Esophagus squamous epithelium (tissue), 4 donors: ENCODE data around the gene SLC23A3.
"Not testable (repeated sequence)": the region's sequence is repeated elsewhere in the genome, so short reads cannot be mapped to it uniquely, and the experiment has no call there.

Source experiments
- CTCF ChIP-seq, 6 experiments: fragments of 450-650 bp in 4 of 6; fragments of 200-600 bp in 2 of 6; sonication (generic) in 2 of 6; IDR thresholded peaks; one replicate each; pipeline ENCODE4 v1.5.1; 2016 to 2019; ENCODE audit warnings: antibody characterized with exemption in 6 of 6, mild to moderate bottlenecking in 4 of 6, moderate library complexity in 4 of 6
- POLR2A ChIP-seq, 4 donors: fragments of 450-650 bp; IDR thresholded peaks; one replicate each; pipeline ENCODE4 v1.6.1; 2017; ENCODE audit warnings: antibody characterized with exemption in 4 of 4, mild to moderate bottlenecking in 4 of 4, moderate library complexity in 3 of 4

DNA sequence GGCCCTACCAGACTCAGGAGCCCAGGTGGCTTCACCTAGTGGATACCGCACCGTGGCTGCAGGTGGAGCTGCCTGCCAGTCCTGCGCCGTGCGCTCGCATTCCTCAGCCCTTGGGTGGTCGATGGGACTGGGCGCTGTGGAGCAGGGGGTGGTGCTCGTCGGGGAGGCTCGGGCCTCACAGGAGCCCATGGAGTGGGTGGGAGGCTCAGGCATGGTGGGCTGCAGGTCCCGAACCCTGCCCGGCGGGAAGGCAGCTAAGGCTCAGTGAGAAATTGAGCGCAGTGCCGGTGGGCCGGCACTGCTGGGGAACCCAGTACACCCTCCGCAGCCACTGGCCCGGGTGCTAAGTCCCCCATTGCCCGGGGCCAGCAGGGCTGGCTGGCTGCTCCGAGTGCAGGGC lies 31.5 kb upstream of the SLC23A3 start:
- TF ChIP-seq CTCF, POLR2A (IDR thresholded peaks at IDR 0.05): not testable (repeated sequence)
